HepG2 (cell line): ENCODE data around the gene CEBPB. TPM values are rescaled to one million over a fixed set of nuclear protein-coding genes. Genes with fewer than 3 reads are reported as not detected.

Experiments
- BHLHE40 ChIP-seq: IDR thresholded peaks from 2 replicates; pipeline ENCODE4 v1.6.1; 2011; ENCODE audit warnings: low read length, improper control_type of control experiment
- EHMT2 ChIP-seq: fragments of 200-600 bp; sonication (generic); IDR thresholded peaks from 2 replicates; pipeline ENCODE4 v1.7.0; 2017; ENCODE audit warnings: antibody characterized with exemption, low read depth, low read length, borderline replicate concordance
- FOSL2 ChIP-seq: sonication (generic); formaldehyde crosslinking; IDR thresholded peaks from 2 replicates; pipeline ENCODE4 v1.4.0; 2020; ENCODE audit warnings: missing genetic modification reagents
- HNRNPK ChIP-seq: fragments of 200-400 bp; formaldehyde crosslinking; IDR thresholded peaks from 2 replicates; pipeline ENCODE4 v1.6.1; 2018; ENCODE audit warnings: low read length, low read depth, moderate library complexity, mild to moderate bottlenecking; ENCODE audit not compliant: poor library complexity, severe bottlenecking
- KDM6A ChIP-seq: IDR thresholded peaks from 2 replicates; pipeline ENCODE4 v1.6.1; 2016; ENCODE audit warnings: low read depth
- MTA3 ChIP-seq: sonication (generic); formaldehyde crosslinking; IDR thresholded peaks from 2 replicates; pipeline ENCODE4 v1.4.0; 2020; ENCODE audit warnings: missing genetic modification reagents
- NR2F1 ChIP-seq, 2 experiments: fragments of 450-650 bp in 1 of 2; formaldehyde crosslinking in 1 of 2; IDR thresholded peaks; 2 replicates each; pipeline versions ENCODE4 v1.5.0 to v1.6.1; 2016 to 2020; ENCODE audit warnings: mild to moderate bottlenecking in 1 of 2, missing compliant biosample characterization in 1 of 2, missing genetic modification reagents in 1 of 2, moderate library complexity in 1 of 2
- RBM22 ChIP-seq: fragments of 200-400 bp; formaldehyde crosslinking; optimal IDR thresholded peaks from 2 replicates; pipeline ENCODE3; 2017; ENCODE audit warnings: mild to moderate bottlenecking, low read length, moderate library complexity
- RCOR2 ChIP-seq: IDR thresholded peaks from 2 replicates; pipeline ENCODE4 v1.6.1; 2016; ENCODE audit warnings: missing biosample characterization, missing genetic modification reagents
- RXRA ChIP-seq: sonication (generic); formaldehyde crosslinking; IDR thresholded peaks from 2 replicates; pipeline ENCODE4 v1.5.1; 2020; ENCODE audit warnings: missing genetic modification reagents
- SMAD3 ChIP-seq: sonication (generic); formaldehyde crosslinking; IDR thresholded peaks from 2 replicates; pipeline ENCODE4 v1.4.0; 2020; ENCODE audit warnings: missing genetic modification reagents
- TCF7 ChIP-seq: sonication (generic); IDR thresholded peaks from 2 replicates; pipeline ENCODE4 v1.6.1; 2016; ENCODE audit warnings: antibody characterized with exemption, low read depth
- TRIM24 ChIP-seq: sonication (generic); formaldehyde crosslinking; IDR thresholded peaks from 2 replicates; pipeline ENCODE4 v1.8.0; 2022; ENCODE audit warnings: mild to moderate bottlenecking, missing genetic modification reagents
- ZNF329 ChIP-seq: sonication (generic); formaldehyde crosslinking; IDR thresholded peaks from 2 replicates; pipeline ENCODE4 v1.9.0; 2021; ENCODE audit warnings: low read depth, mild to moderate bottlenecking, missing genetic modification reagents
- ZNF432 ChIP-seq: sonication (generic); formaldehyde crosslinking; IDR thresholded peaks from 2 replicates; pipeline ENCODE4 v1.5.0; 2020; ENCODE audit warnings: missing genetic modification reagents, mild to moderate bottlenecking, borderline replicate concordance
- ZNF460 ChIP-seq: sonication (generic); formaldehyde crosslinking; IDR thresholded peaks from 2 replicates; pipeline ENCODE4 v1.5.1; 2020; ENCODE audit warnings: missing genetic modification reagents, mild to moderate bottlenecking, borderline replicate concordance
- ZNF605 ChIP-seq: sonication (generic); formaldehyde crosslinking; IDR thresholded peaks from 2 replicates; pipeline ENCODE4 v1.8.0; 2022; ENCODE audit warnings: mild to moderate bottlenecking, missing genetic modification reagents
- ZNF616 ChIP-seq: sonication (generic); formaldehyde crosslinking; IDR thresholded peaks from 2 replicates; pipeline ENCODE4 v1.5.0; 2020; ENCODE audit warnings: low read depth, mild to moderate bottlenecking, missing genetic modification reagents
- ZNF644 ChIP-seq: IDR thresholded peaks from 2 replicates; pipeline ENCODE4 v1.6.1; 2016; ENCODE audit warnings: low read depth
- ZNF678 ChIP-seq: sonication (generic); formaldehyde crosslinking; IDR thresholded peaks from 2 replicates; pipeline ENCODE4 v1.4.0; 2020; ENCODE audit warnings: mild to moderate bottlenecking, missing genetic modification reagents
- ZNF7 ChIP-seq: IDR thresholded peaks from 2 replicates; pipeline ENCODE4 v1.6.1; 2016; ENCODE audit warnings: missing biosample characterization, missing genetic modification reagents
- ZNF75D ChIP-seq: sonication (generic); formaldehyde crosslinking; IDR thresholded peaks from 2 replicates; pipeline ENCODE4 v1.8.1; 2023; ENCODE audit warnings: missing genetic modification reagents, mild to moderate bottlenecking, borderline replicate concordance
- ZNF773 ChIP-seq: sonication (generic); formaldehyde crosslinking; IDR thresholded peaks from 2 replicates; pipeline ENCODE4 v1.4.0; 2020; ENCODE audit warnings: missing genetic modification reagents, borderline replicate concordance
- ZNF790 ChIP-seq: sonication (generic); formaldehyde crosslinking; IDR thresholded peaks from 2 replicates; pipeline ENCODE4 v1.8.0; 2022; ENCODE audit warnings: missing genetic modification reagents, mild to moderate bottlenecking, borderline replicate concordance
- polyA plus RNA-seq, 8 experiments: library from polyadenylated mRNA; depleted of rRNA in 3 of 8; stranded (reverse) in 7 of 8; unstranded in 1 of 8; fragments of >200 nt; fragmentation: Illumina TruSeq in 4 of 8; extraction: Trizol in 4 of 8; gene quantifications; 2 replicates each; pipeline versions ENCODE4 v1.2.1 to v1.2.3, GENCODE V29; 2011 to 2016; ENCODE audit warnings: low read depth in 4 of 8, missing spikeins in 1 of 8, mixed read lengths in 1 of 8; ENCODE audit not compliant: insufficient read depth in 1 of 8
- total RNA-seq, 5 experiments: library from RNA; depleted of rRNA; stranded (reverse); fragments of >200 nt; fragmentation: Illumina TruSeq; extraction: Trizol; gene quantifications; 2 replicates each; pipeline ENCODE4 v1.2.3, GENCODE V29; 2016; ENCODE audit warnings: low read depth in 1 of 5
- TF ChIP-seq, protein P1 (sequence below): sonication (generic); formaldehyde crosslinking; IDR thresholded peaks from 2 replicates; pipeline ENCODE4 v1.5.0; 2020; ENCODE audit warnings: mild to moderate bottlenecking, missing genetic modification reagents, borderline replicate concordance
- TF ChIP-seq, protein P2 (sequence below): conservative IDR thresholded peaks from 2 replicates; pipeline ENCODE4 v1.6.1; 2018; ENCODE audit warnings: missing genetic modification reagents

CEBPB gene
- total and polyA plus RNA-seq, 2 of the 13 experiments (the other 11 are each of a cell fraction or from before 2014, with no cell fraction given): 18.5 to 28.2 TPM

DNA sequence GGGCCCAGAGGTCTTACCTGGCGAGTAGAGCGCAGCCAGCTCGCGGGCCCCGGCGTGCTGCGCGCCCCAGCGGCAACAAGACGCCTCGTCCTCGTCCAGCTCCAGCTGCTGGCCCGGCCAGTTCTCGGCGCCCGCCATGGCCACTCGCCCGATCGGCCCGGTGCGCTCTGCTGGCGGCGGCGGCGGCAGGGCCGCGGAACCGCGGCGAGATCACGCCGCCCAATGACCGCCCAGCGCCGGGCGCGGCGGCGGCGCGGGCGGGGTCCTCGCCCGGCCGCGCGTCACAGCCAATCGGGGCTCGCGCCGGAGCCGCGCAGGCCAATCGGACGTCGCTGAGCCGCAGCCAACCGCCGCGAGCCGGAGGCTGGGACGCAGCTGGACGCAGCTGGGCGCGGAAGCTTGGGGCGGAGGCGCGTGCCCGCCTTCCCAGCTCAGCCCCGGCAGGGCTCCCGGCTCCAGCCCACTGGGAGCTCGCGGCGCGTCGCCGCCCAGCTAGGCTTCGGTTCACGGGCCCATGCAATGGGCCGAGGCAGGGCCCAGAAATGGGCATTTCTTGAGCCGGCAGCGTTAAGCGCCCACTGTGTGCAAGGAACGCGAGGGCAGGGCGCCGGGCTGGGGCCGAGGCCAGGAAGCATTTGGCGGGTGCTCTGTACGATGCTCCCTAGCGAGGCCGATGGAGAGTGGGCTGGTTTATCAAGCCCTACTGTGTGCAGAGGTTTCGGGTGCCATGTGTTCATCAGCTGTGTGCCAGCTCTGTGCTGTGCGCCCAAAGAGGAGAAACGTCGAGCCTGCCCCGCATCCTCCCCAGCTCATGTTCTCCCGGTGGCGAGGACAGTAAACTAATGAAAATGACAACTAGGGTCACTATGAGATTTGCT, 36.9 kb upstream of the CEBPB start, which contains the start of gene PEDS1 (continued):
- peak; percentile 73 for TF ChIP-seq HNRNPK
- TF ChIP-seq EHMT2: no peak
- TF ChIP-seq TCF7: no peak
- TF ChIP-seq ZNF605: peak; percentile 64
- TF ChIP-seq ZNF7 (CRISPR knock-in tag): no peak
- TF ChIP-seq ZNF644: peak; percentile 48
- TF ChIP-seq BHLHE40: peak; percentile 32; the same call in 1 of the 2 replicates
- TF ChIP-seq, protein P1, sequence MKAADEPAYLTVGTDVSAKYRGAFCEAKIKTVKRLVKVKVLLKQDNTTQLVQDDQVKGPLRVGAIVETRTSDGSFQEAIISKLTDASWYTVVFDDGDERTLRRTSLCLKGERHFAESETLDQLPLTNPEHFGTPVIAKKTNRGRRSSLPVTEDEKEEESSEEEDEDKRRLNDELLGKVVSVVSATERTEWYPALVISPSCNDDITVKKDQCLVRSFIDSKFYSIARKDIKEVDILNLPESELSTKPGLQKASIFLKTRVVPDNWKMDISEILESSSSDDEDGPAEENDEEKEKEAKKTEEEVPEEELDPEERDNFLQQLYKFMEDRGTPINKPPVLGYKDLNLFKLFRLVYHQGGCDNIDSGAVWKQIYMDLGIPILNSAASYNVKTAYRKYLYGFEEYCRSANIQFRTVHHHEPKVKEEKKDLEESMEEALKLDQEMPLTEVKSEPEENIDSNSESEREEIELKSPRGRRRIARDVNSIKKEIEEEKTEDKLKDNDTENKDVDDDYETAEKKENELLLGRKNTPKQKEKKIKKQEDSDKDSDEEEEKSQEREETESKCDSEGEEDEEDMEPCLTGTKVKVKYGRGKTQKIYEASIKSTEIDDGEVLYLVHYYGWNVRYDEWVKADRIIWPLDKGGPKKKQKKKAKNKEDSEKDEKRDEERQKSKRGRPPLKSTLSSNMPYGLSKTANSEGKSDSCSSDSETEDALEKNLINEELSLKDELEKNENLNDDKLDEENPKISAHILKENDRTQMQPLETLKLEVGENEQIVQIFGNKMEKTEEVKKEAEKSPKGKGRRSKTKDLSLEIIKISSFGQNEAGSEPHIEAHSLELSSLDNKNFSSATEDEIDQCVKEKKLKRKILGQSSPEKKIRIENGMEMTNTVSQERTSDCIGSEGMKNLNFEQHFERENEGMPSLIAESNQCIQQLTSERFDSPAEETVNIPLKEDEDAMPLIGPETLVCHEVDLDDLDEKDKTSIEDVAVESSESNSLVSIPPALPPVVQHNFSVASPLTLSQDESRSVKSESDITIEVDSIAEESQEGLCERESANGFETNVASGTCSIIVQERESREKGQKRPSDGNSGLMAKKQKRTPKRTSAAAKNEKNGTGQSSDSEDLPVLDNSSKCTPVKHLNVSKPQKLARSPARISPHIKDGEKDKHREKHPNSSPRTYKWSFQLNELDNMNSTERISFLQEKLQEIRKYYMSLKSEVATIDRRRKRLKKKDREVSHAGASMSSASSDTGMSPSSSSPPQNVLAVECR: peak; percentile 92; the same call in 1 of the 2 replicates
- peak; percentile 86 for TF ChIP-seq RXRA (CRISPR knock-in tag)
- TF ChIP-seq RCOR2: peak; percentile 68; the same call in 1 of the 2 replicates
- TF ChIP-seq TRIM24: no peak
- TF ChIP-seq ZNF616: peak; percentile 97
- TF ChIP-seq ZNF432: no peak
- peak; percentile 96 for TF ChIP-seq ZNF678 (CRISPR knock-in tag)
- 0 out of 2 replicates have a peak, but pooled peaks have one; percentile 37 for TF ChIP-seq KDM6A
- TF ChIP-seq RBM22: no peak
- no peak; the same call in none of the 2 replicates for TF ChIP-seq ZNF773 (CRISPR knock-in tag)
- no peak for TF ChIP-seq NR2F1 (CRISPR knock-in tag; IDR thresholded peaks at IDR 0.05)
- TF ChIP-seq FOSL2: peak; percentile 41
- TF ChIP-seq, protein P2, sequence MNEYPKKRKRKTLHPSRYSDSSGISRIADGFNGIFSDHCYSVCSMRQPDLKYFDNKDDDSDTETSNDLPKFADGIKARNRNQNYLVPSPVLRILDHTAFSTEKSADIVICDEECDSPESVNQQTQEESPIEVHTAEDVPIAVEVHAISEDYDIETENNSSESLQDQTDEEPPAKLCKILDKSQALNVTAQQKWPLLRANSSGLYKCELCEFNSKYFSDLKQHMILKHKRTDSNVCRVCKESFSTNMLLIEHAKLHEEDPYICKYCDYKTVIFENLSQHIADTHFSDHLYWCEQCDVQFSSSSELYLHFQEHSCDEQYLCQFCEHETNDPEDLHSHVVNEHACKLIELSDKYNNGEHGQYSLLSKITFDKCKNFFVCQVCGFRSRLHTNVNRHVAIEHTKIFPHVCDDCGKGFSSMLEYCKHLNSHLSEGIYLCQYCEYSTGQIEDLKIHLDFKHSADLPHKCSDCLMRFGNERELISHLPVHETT (CRISPR knock-in tag): peak; percentile 83
- TF ChIP-seq ZNF329: peak; percentile 95
- TF ChIP-seq MTA3 (CRISPR knock-in tag): no peak
- TF ChIP-seq ZNF460: peak; percentile 51; the same call in 1 of the 2 replicates
- no peak for TF ChIP-seq ZNF75D (CRISPR knock-in tag)
- TF ChIP-seq SMAD3 (CRISPR knock-in tag): peak; percentile 92
- peak; percentile 98 for TF ChIP-seq ZNF790 (CRISPR knock-in tag)
